DND-41 (cell line): ENCODE measurements around the gene PSRC1.

Experiments
- ATAC-seq: fragments of 200-7000 bp; cut with Tn5 transposase; 3 replicates; pipeline ENCODE4 v1.9.1; 2021; ENCODE audit warnings: low read depth; ENCODE audit not compliant: insufficient read depth
- DNase-seq: peaks from one replicate; pipeline ENCODE4 v3.0.0-alpha.2; 2020
- H2AFZ ChIP-seq: 2 replicates; pipeline ENCODE4 v1.6.0; 2012; ENCODE audit warnings: low read depth, low read length
- H3K27ac ChIP-seq: 2 replicates; pipeline ENCODE4 v1.5.1; 2012; ENCODE audit warnings: low read length, inconsistent platforms
- H3K27me3 ChIP-seq: fragments of 200-600 bp; sonication (generic); 2 replicates; pipeline ENCODE4 v1.6.0; 2012; ENCODE audit warnings: low read length, mild to moderate bottlenecking, inconsistent platforms; ENCODE audit not compliant: insufficient read depth, poor library complexity
- H3K36me3 ChIP-seq: 2 replicates; pipeline ENCODE4 v1.5.1; 2012; ENCODE audit warnings: low read length, inconsistent platforms; ENCODE audit not compliant: insufficient read depth
- H3K4me1 ChIP-seq: 2 replicates; pipeline ENCODE4 v1.5.1; 2012; ENCODE audit warnings: mild to moderate bottlenecking, low read length; ENCODE audit not compliant: insufficient read depth
- H3K4me2 ChIP-seq: 2 replicates; pipeline ENCODE4 v1.6.0; 2012; ENCODE audit warnings: mild to moderate bottlenecking, moderate library complexity, low read length, inconsistent platforms; ENCODE audit not compliant: insufficient read depth
- H3K4me3 ChIP-seq, 2 experiments: fragments of 200-600 bp in 1 of 2; shearing (Covaris generic) in 1 of 2; 2 replicates each; pipeline ENCODE4 v1.5.1; 2012 to 2016; ENCODE audit warnings: inconsistent platforms in 2 of 2, low read length in 2 of 2, mild to moderate bottlenecking in 2 of 2, low read depth in 1 of 2, moderate library complexity in 1 of 2
- H3K79me2 ChIP-seq: 2 replicates; pipeline ENCODE4 v1.6.0; 2012; ENCODE audit warnings: low read length, inconsistent platforms; ENCODE audit not compliant: insufficient read depth
- H3K9ac ChIP-seq: 2 replicates; pipeline ENCODE4 v1.6.0; 2012; ENCODE audit warnings: low read depth, mild to moderate bottlenecking, inconsistent platforms, low read length, moderate library complexity
- H3K9me3 ChIP-seq: 2 replicates; pipeline ENCODE4 v1.5.1; 2012; ENCODE audit warnings: low read length, moderate library complexity, mild to moderate bottlenecking, inconsistent platforms; ENCODE audit not compliant: insufficient read depth, severe bottlenecking
- H4K20me1 ChIP-seq: 2 replicates; pipeline ENCODE4 v1.6.0; 2012; ENCODE audit warnings: low read length; ENCODE audit not compliant: insufficient read depth
- CTCF ChIP-seq: IDR thresholded peaks from 2 replicates; pipeline ENCODE4 v1.5.1; 2012; ENCODE audit warnings: borderline replicate concordance, low read length, moderate library complexity, mild to moderate bottlenecking; ENCODE audit not compliant: poor library complexity, severe bottlenecking; ENCODE audit errors: extremely low read depth
- EZH2 ChIP-seq: IDR thresholded peaks from 3 replicates; pipeline ENCODE4 v1.6.1; 2012; ENCODE audit warnings: borderline replicate concordance, low read depth, mild to moderate bottlenecking, moderate library complexity, low read length, inconsistent platforms; ENCODE audit not compliant: severe bottlenecking

PSRC1 gene

GRCh38 chr1:109280862-109281261 lies 2.1 kb downstream of the PSRC1 start:
- peaks cover 26% of the 10 kb centered on the region for H3K4me1 ChIP-seq
- peaks cover 6% of the 10 kb centered on the region; the same call in 1 of the 2 replicates for H4K20me1 ChIP-seq
- H3K79me2 ChIP-seq = peaks cover 19% of the 10 kb centered on the region
- H3K4me3 ChIP-seq = no peak overlapping the region
- peak overlapping the region; percentile 83; the same call in 1 of the 2 replicates for H3K4me2 ChIP-seq
- H3K9me3 ChIP-seq = no peaks in the 10 kb centered on the region
- H3K9ac ChIP-seq = no peak overlapping the region
- no peak overlapping the region for H2AFZ ChIP-seq
- no peak for TF ChIP-seq CTCF
- TF ChIP-seq EZH2 = no peak
- no peaks in the 10 kb centered on the region for H3K27me3 ChIP-seq
- H3K36me3 ChIP-seq = peaks cover 40% of the 10 kb centered on the region
- H3K27ac ChIP-seq = no peak overlapping the region
- ATAC-seq (no peak), DNase-seq (no peak)

- Histone ChIP-seq H3K9ac (no peak overlapping the region), H4K20me1 (peaks cover 6% of the 10 kb centered on the region; the same call in 1 of the 2 replicates), H2AFZ (no peak overlapping the region), H3K79me2 (peaks cover 19% of the 10 kb centered on the region), H3K27me3 (no peaks in the 10 kb centered on the region), H3K9me3 (no peaks in the 10 kb centered on the region), H3K4me3 (no peak overlapping the region), H3K4me1 (peaks cover 26% of the 10 kb centered on the region), H3K27ac (no peak overlapping the region), H3K4me2 (0 out of 2 replicates have a peak overlapping the region, but pooled peaks have one; percentile 17), H3K36me3 (peaks cover 40% of the 10 kb centered on the region)
- DNase-seq (no peak), ATAC-seq (no peak)
- TF ChIP-seq EZH2 = no peak
- TF ChIP-seq CTCF = no peak
Observed at GRCh38 chr1:109279615-109280278, 3.2 kb downstream of the PSRC1 start.

GRCh38 chr1:109277434-109278204 lies 5.3 kb downstream of the PSRC1 start:
- Histone ChIP-seq H2AFZ (0 out of 2 replicates have a peak overlapping the region, but pooled peaks have one; percentile 32), H3K79me2 (peaks cover 16% of the 10 kb centered on the region), H3K27me3 (no peaks in the 10 kb centered on the region), H3K36me3 (peaks cover 40% of the 10 kb centered on the region), H3K4me3 (no peak overlapping the region), H3K27ac (peak overlapping the region; percentile 39; the same call in 1 of the 2 replicates), H3K4me1 (peaks cover 16% of the 10 kb centered on the region), H3K9ac (no peak overlapping the region), H3K9me3 (no peaks in the 10 kb centered on the region), H3K4me2 (0 out of 2 replicates have a peak overlapping the region, but pooled peaks have one; percentile 1), H4K20me1 (peaks cover 6% of the 10 kb centered on the region; the same call in 1 of the 2 replicates)
- peak; percentile 73 for ATAC-seq
- DNase-seq = peak; percentile 63
- TF ChIP-seq EZH2 = no peak
- TF ChIP-seq CTCF = peak; percentile 91
